ENCODE data around the gene TMEM156.
"Not testable (repeated sequence)": the region's sequence is repeated elsewhere in the genome, so short reads cannot be mapped to it uniquely, and the experiment has no call there.

TMEM156 gene

GRCh38 chr4:39031590-39032020, 604 bp downstream of the TMEM156 start:
- peaks cover 10 to 49% of the 10 kb centered on the region in 2 donors for H3K4me1 Mint-ChIP-seq
- not testable (repeated sequence) for ATAC-seq (replicated peaks); H3K9me3 Mint-ChIP-seq

GRCh38 chr4:39030725-39031124, 1.5 kb downstream of the TMEM156 start:
- Mint-ChIP-seq H3K36me3 (peaks cover 0 to 2% of the 10 kb centered on the region in 2 donors), H3K9me3 (no peaks in the 10 kb centered on the region), H3K27me3 (no peaks in the 10 kb centered on the region), H3K4me1 (peaks cover 5 to 43% of the 10 kb centered on the region in 2 donors), H3K4me3 (peak overlapping the region; percentile 81 to 91), H3K27ac (peak overlapping the region; percentile 94)
- ATAC-seq (replicated peaks) (no peak), DNase-seq (no peak)

More at GRCh38 chr4:39031590-39032020, 604 bp downstream of the TMEM156 start:
- H3K27me3 Mint-ChIP-seq, H3K36me3 Mint-ChIP-seq, DNase-seq: not testable (repeated sequence)
- peak overlapping the region; percentile 74 to 75 for H3K4me3 Mint-ChIP-seq
- peak overlapping the region; percentile 73 for H3K27ac Mint-ChIP-seq

- Mint-ChIP-seq H3K36me3 (peaks cover 0 to 2% of the 10 kb centered on the region in 2 donors), H3K4me1 (peaks cover 7 to 50% of the 10 kb centered on the region in 2 donors), H3K4me3 (peak overlapping the region; percentile 81 to 91), H3K27ac (peak overlapping the region; percentile 94), H3K27me3 (no peaks in the 10 kb centered on the region), H3K9me3 (no peaks in the 10 kb centered on the region)
- DNase-seq (no peak), ATAC-seq (replicated peaks) (peak in 1 of 2 donors; percentile 12)
These were observed 2.2 kb downstream of the TMEM156 start for GRCh38 chr4:39029752-39030694.

GRCh38 chr4:39026096-39026495, 6.1 kb downstream of the TMEM156 start:
- Mint-ChIP-seq H3K4me3 (peak overlapping the region in 1 of 2 donors; percentile 29), H3K27me3 (no peaks in the 10 kb centered on the region), H3K9me3 (peaks cover 4 to 5% of the 10 kb centered on the region in 2 donors), H3K4me1 (peaks cover 17 to 55% of the 10 kb centered on the region in 2 donors), H3K36me3 (peaks cover 11 to 21% of the 10 kb centered on the region in 2 donors), H3K27ac (no peak overlapping the region)
- DNase-seq (no peak), ATAC-seq (replicated peaks) (no peak)

DNA sequence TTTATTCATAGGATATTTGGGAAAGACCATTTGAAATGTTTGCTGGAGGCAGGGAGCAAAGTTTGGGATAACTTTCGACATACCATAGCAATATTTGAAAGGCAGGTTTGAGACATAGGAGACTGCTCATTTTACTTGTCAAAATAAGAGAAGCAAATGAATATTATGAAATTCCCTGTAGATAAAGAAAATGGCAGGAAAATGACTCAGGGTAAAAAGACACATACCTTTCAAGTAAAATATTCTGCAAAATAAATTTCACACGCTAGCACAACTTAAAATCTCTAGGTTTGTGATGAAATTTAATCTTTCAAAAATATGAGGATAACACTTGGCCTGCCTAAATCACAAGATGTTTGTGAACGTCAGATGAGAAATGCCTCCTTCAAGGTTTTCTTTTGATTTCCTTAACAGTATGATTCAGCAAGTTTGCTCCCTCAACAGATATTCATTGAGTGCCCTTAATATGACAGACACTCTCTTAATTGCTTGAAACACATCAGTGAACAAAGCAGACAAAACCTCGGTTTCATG, 6.6 kb downstream of the TMEM156 start:
- H3K4me1 Mint-ChIP-seq, result peaks cover 17 to 55% of the 10 kb centered on the region in 2 donors
- peaks cover 11 to 21% of the 10 kb centered on the region in 2 donors for H3K36me3 Mint-ChIP-seq
- ATAC-seq (replicated peaks) (no peak), DNase-seq (no peak)
- H3K27ac Mint-ChIP-seq, result peak overlapping the region; percentile 77
- H3K27me3 Mint-ChIP-seq, result no peaks in the 10 kb centered on the region
- peaks cover 4 to 5% of the 10 kb centered on the region in 2 donors for H3K9me3 Mint-ChIP-seq
- H3K4me3 Mint-ChIP-seq, result peak overlapping the region in 1 of 2 donors; percentile 29

DNA sequence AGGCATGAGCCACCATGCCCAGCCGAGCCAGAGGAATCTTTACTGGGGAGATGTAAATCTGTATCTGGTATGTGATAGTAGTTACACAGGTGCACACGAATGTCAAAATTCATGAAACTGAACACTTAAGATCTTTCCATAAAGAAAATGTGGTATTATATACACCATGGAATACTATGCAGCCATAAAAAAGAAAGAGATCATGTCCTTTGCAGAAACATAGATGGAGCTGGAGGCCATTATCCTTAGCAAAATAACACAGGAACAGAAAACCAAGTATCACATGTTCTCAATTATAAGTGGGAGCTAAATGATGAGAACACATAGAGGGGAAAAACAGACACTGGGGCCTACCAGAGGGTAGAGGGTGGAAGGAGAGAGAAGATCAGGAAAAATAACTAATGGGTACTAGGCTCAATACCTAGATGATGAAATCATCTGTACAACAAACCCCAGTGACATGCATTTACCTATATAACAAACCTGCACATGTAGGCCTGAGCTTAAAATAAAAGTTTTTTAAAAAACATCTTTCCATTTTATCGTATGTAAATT, 7.8 kb downstream of the TMEM156 start:
- Mint-ChIP-seq H3K4me3 (no peak overlapping the region), H3K4me1 (peaks cover 20 to 49% of the 10 kb centered on the region in 2 donors), H3K9me3 (peaks cover 4 to 5% of the 10 kb centered on the region in 2 donors), H3K27me3 (no peaks in the 10 kb centered on the region), H3K36me3 (peaks cover 11 to 25% of the 10 kb centered on the region in 2 donors), H3K27ac (no peak overlapping the region)
- no peak for ATAC-seq (replicated peaks)
- DNase-seq, result no peak

DNA sequence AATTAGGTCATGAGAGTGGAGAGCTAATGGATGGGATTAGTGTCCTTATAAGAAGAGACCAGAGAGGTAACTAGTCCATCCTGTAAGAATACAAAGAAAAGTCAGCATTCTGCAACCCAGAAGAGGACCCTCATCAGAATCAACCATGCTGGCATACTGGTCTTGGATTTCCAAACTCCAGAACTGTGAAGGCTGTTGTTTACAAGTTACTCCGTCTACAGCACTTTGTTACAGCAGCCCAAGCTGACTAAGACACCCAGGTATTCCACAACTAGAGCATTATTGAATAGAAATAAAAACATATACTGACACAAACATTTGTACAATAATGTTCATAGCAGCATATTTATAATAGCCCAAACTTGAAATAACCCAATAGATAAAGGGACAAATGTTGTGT, 9.2 kb downstream of the TMEM156 start:
- peaks cover 20 to 50% of the 10 kb centered on the region in 2 donors for H3K4me1 Mint-ChIP-seq
- DNase-seq (no peak), ATAC-seq (replicated peaks) (no peak)
- peaks cover 12 to 33% of the 10 kb centered on the region in 2 donors for H3K36me3 Mint-ChIP-seq
- no peak overlapping the region for H3K27ac Mint-ChIP-seq
- H3K27me3 Mint-ChIP-seq, result no peaks in the 10 kb centered on the region
- peaks cover 4 to 5% of the 10 kb centered on the region in 2 donors for H3K9me3 Mint-ChIP-seq
- H3K4me3 Mint-ChIP-seq, result no peak overlapping the region

DNA sequence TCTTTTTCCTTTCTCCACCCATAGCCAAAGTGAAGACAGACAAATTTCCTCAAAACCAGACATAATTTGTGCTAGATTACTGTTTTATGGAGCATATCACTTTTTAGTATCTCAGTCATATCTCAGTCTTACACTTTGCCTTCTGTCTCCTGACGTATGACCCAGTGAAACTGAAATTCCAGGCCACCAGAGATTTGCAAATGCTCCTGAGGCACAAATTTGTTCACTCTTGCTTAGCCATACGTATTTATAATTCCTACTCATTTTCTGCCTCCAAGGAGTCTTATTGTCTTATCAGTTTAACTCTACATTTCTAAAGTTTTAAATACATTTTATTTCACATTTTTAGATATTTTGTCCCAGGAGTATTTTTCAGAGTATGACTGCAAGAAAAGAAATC, 10.0 kb downstream of the TMEM156 start:
- Mint-ChIP-seq H3K36me3 (peaks cover 13 to 37% of the 10 kb centered on the region in 2 donors), H3K27me3 (no peaks in the 10 kb centered on the region), H3K9me3 (peaks cover 4 to 6% of the 10 kb centered on the region in 2 donors), H3K4me3 (no peak overlapping the region), H3K27ac (no peak overlapping the region), H3K4me1 (peaks cover 20 to 42% of the 10 kb centered on the region in 2 donors)
- no peak for ATAC-seq (replicated peaks)
- DNase-seq, result no peak

DNA sequence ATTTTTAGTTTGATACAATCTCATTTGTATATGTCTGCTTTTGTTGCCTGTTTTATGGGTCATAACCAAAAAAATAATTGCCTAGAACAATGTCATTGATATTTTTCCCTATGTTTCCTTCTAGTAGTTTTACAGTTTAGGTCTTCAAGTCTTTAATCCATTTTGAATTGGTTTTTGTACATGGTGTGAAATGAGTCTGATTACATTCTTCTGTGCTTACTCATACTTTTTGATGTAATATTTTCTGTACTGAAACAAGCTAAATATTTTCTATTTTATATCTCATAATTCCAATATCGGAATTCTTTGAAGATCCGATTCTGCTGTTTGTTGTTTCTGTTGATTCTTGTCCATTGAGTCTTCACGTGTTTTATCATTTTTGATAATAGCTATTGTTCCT, 10.6 kb downstream of the TMEM156 start:
- Mint-ChIP-seq H3K27ac (no peak overlapping the region), H3K36me3 (peaks cover 16 to 40% of the 10 kb centered on the region in 2 donors), H3K4me1 (peaks cover 20 to 41% of the 10 kb centered on the region in 2 donors), H3K9me3 (peaks cover 7 to 9% of the 10 kb centered on the region in 2 donors), H3K4me3 (no peak overlapping the region), H3K27me3 (no peaks in the 10 kb centered on the region)
- no peak for ATAC-seq (replicated peaks)
- no peak for DNase-seq

GRCh38 chr4:39020130-39020529, 12.1 kb downstream of the TMEM156 start:
- no peaks in the 10 kb centered on the region for H3K27me3 Mint-ChIP-seq
- peaks cover 29 to 51% of the 10 kb centered on the region in 2 donors for H3K36me3 Mint-ChIP-seq
- no peak overlapping the region for H3K4me3 Mint-ChIP-seq
- no peak overlapping the region for H3K27ac Mint-ChIP-seq
- H3K9me3 Mint-ChIP-seq, result peaks cover 17 to 18% of the 10 kb centered on the region in 2 donors
- no peak for ATAC-seq (replicated peaks)
- no peak for DNase-seq
- H3K4me1 Mint-ChIP-seq, result peaks cover 23 to 40% of the 10 kb centered on the region in 2 donors

DNA sequence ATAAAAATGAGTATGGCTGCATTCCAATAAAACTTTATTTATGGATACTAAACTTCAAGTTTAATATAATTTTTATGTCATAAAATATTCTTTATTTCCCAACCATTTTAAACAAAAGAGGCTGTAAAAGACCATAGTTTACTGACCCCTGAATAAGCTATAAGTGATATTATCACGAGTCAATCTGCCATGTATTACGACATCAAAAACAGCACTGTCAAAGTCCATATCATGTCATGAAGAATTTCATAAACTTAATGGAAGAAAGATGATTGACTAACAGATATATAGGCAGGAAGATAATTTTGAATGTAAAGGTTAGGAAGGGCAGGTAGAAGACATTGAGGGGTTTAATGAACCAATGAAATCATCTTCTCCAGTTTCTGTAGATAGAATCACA, 18.2 kb downstream of the TMEM156 start:
- no peak for ATAC-seq (replicated peaks)
- Mint-ChIP-seq H3K9me3 (peaks cover 25 to 32% of the 10 kb centered on the region in 2 donors), H3K27ac (no peak overlapping the region)

DNA sequence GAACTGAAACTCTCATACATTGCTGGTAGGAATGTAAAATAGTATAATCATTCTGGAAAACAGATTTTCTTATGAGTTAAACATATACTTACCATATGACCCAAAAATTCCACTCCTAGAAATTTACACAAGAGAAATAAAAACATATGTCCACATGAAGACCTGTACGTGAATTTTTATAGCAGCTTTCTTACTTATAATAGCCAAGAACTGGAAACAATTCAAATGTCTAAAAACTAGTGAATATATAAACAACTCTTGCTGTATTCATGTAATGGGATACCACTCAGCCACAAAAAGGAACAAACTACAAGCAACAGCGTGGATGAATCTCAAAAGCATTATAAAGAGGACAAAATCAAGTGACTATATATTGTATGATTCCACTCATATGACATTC, 27.5 kb downstream of the TMEM156 start:
- H3K36me3 Mint-ChIP-seq, result peaks cover 5 to 16% of the 10 kb centered on the region in 2 donors
- H3K4me3 Mint-ChIP-seq, result no peak overlapping the region
- ATAC-seq (replicated peaks) (no peak), DNase-seq (no peak)
- H3K9me3 Mint-ChIP-seq, result peaks cover 4 to 5% of the 10 kb centered on the region in 2 donors
- H3K27me3 Mint-ChIP-seq, result no peaks in the 10 kb centered on the region
- no peak overlapping the region for H3K27ac Mint-ChIP-seq
- peaks cover 9 to 14% of the 10 kb centered on the region in 2 donors for H3K4me1 Mint-ChIP-seq

More for the DNA sequence above, 18.2 kb downstream of the TMEM156 start:
- no peak for DNase-seq
- Mint-ChIP-seq H3K27me3 (no peaks in the 10 kb centered on the region), H3K4me3 (no peak overlapping the region), H3K36me3 (peaks cover 49 to 60% of the 10 kb centered on the region in 2 donors), H3K4me1 (peaks cover 19 to 42% of the 10 kb centered on the region in 2 donors)

DNA sequence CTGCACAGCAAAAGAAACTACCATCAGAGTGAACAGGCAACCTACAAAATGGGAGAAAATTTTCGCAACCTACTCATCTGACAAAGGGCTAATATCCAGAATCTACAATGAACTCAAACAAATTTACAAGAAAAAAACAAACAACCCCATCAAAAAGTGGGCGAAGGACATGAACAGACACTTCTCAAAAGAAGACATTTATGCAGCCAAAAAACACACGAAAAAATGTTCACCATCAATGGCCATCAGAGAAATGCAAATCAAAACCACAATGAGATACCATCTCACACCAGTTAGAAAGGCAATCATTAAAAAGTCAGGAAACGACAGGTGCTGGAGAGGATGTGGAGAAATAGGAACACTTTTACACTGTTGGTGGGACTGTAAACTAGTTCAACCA, 30.2 kb downstream of the TMEM156 start:
- H3K27ac Mint-ChIP-seq; H3K27me3 Mint-ChIP-seq; DNase-seq; H3K4me1 Mint-ChIP-seq; H3K4me3 Mint-ChIP-seq; H3K9me3 Mint-ChIP-seq; ATAC-seq (replicated peaks): not testable (repeated sequence)
- H3K36me3 Mint-ChIP-seq, result peaks cover 8 to 22% of the 10 kb centered on the region in 2 donors

DNA sequence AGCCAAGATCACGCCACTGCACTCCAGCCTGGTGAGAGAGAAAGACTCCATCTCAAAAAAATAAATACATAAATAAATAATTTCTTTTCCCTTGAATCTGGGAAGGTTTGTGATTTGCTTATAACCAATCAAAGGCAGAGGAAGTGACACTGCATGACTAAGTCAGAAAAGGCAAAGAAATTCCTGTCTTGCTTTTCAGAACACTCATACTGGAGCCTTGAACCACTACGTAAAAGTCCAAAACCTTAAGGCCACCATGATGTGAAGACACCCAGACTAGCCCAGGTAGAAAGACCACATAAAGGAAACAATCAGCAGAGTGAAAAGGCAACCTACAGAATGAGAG, 36.6 kb downstream of the TMEM156 start:
- no peak for ATAC-seq (replicated peaks)
- H3K9me3 Mint-ChIP-seq, result peaks cover 4% of the 10 kb centered on the region in 2 donors
- no peak overlapping the region for H3K4me3 Mint-ChIP-seq
- DNase-seq, result no peak
- H3K36me3 Mint-ChIP-seq, result peaks cover 15 to 38% of the 10 kb centered on the region in 2 donors
- no peaks in the 10 kb centered on the region for H3K27me3 Mint-ChIP-seq
- no peak overlapping the region for H3K27ac Mint-ChIP-seq
- H3K4me1 Mint-ChIP-seq, result peaks cover 0 to 7% of the 10 kb centered on the region in 2 donors

All from stimulated activated naive B cell treated with anti-CD40 and anti-IgM and Interleukin-4, amounts not matched to agents 10 μg/mL and 1 μg/mL and 100 μg/mL, for 72 hours (primary cell).